Lower lobe of right lung (tissue), 2 donors: ENCODE results near the gene ZNF732. TPM values are rescaled to one million over a fixed set of nuclear protein-coding genes. Genes with fewer than 3 reads are reported as not detected.
"Not testable (repeated sequence)": the region's sequence is repeated elsewhere in the genome, so short reads cannot be mapped to it uniquely, and the experiment has no call there.

Experiments used
- ATAC-seq, 2 donors: fragments of 200-7000 bp; cut with Tn5 transposase; one replicate each; pipeline ENCODE4 v1.9.1; 2020 to 2022; ENCODE audit warnings: mild to moderate bottlenecking in 2 of 2, moderate library complexity in 2 of 2
- DNase-seq: peaks from one replicate; pipeline ENCODE4 v3.0.0-alpha.2; 2020
- H3K27ac ChIP-seq: fragments of 200-600 bp; one replicate; pipeline ENCODE4 v1.8.0; 2022
- H3K27me3 ChIP-seq: fragments of 200-600 bp; one replicate; pipeline ENCODE4 v1.8.0; 2022; ENCODE audit warnings: low read depth
- H3K36me3 ChIP-seq: fragments of 200-600 bp; one replicate; pipeline ENCODE4 v1.8.0; 2022; ENCODE audit warnings: mild to moderate bottlenecking
- H3K4me1 ChIP-seq: fragments of 200-600 bp; one replicate; pipeline ENCODE4 v1.8.0; 2022
- H3K4me3 ChIP-seq: fragments of 200-600 bp; one replicate; pipeline ENCODE4 v1.8.0; 2022; ENCODE audit warnings: mild to moderate bottlenecking
- H3K9me3 ChIP-seq: fragments of 200-600 bp; one replicate; pipeline ENCODE4 v1.8.0; 2022
- intact Hi-C: fragments of 100-400 bp; cut with DNase I; formaldehyde crosslinking; loops from one replicate; pipeline ENCODE4 v1.11.0; 2022
- total RNA-seq: library from RNA; stranded (reverse); fragmentation: NEBNext Ultra II Directional; extraction: Animal tissue kit (Norgen Biotek cat#: 25700); gene quantifications from one replicate; pipeline ENCODE4 v1.2.1, GENCODE V29; 2021
- TF ChIP-seq, protein P1 (sequence below): fragments of 200-600 bp; IDR thresholded peaks from one replicate; pipeline ENCODE4 v1.8.0; 2022; ENCODE audit warnings: antibody characterized with exemption, mild to moderate bottlenecking
- donor health status: DM: no; HTN: yes; CAD: no; lungs with severe emphysema.

Gene ZNF732
- total RNA-seq, 1 donor from 2014 or later: not detected

- ATAC-seq: no peak
- Histone ChIP-seq H3K4me3 (no peak overlapping the region), H3K27me3 (peaks cover 7% of the 10 kb centered on the region), H3K36me3 (no peaks in the 10 kb centered on the region), H3K4me1 (no peaks in the 10 kb centered on the region), H3K27ac (no peak overlapping the region), H3K9me3 (peaks cover 13% of the 10 kb centered on the region)
- intact Hi-C loops: no loop called here
- TF ChIP-seq, protein P1, sequence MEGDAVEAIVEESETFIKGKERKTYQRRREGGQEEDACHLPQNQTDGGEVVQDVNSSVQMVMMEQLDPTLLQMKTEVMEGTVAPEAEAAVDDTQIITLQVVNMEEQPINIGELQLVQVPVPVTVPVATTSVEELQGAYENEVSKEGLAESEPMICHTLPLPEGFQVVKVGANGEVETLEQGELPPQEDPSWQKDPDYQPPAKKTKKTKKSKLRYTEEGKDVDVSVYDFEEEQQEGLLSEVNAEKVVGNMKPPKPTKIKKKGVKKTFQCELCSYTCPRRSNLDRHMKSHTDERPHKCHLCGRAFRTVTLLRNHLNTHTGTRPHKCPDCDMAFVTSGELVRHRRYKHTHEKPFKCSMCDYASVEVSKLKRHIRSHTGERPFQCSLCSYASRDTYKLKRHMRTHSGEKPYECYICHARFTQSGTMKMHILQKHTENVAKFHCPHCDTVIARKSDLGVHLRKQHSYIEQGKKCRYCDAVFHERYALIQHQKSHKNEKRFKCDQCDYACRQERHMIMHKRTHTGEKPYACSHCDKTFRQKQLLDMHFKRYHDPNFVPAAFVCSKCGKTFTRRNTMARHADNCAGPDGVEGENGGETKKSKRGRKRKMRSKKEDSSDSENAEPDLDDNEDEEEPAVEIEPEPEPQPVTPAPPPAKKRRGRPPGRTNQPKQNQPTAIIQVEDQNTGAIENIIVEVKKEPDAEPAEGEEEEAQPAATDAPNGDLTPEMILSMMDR: no peak
- DNase-seq: no peak
These were observed 4.5 kb upstream of the ZNF732 start for GRCh38 chr4:309807-310206.

GRCh38 chr4:306551-306961 is 1.3 kb upstream of the ZNF732 start:
- intact Hi-C loops: no loop called here
- DNase-seq: no peak

DNA sequence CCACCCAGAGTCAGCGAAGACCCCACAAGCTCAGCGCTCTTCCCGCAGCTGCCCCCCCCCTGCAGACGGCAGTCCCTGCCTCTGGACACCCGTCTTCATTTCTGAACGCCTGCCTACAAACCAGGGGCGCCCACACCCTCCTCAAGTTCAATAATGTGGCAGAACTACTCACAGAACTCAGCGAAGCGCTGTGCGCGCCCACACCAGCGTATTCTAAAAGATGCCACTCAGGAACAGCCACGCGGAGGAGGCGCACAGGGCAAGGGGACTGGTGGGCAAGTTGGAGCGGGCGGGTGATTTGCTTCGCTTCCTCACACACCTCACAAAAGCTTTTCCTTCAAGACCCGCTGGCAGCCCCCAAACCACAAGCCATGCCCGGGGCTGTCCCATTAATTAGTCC is 758 bp downstream of the ZNF732 start:
- H3K9me3 ChIP-seq, H3K36me3 ChIP-seq, H3K4me3 ChIP-seq, H3K27ac ChIP-seq, ATAC-seq, H3K4me1 ChIP-seq, intact Hi-C loops, DNase-seq: not testable (repeated sequence)
- peaks cover 20% of the 10 kb centered on the region for H3K27me3 ChIP-seq

More at GRCh38 chr4:306551-306961, 1.3 kb upstream of the ZNF732 start:
- Histone ChIP-seq H3K27ac (no peak overlapping the region), H3K27me3 (peaks cover 20% of the 10 kb centered on the region), H3K36me3 (no peaks in the 10 kb centered on the region), H3K9me3 (peaks cover 7% of the 10 kb centered on the region), H3K4me1 (no peaks in the 10 kb centered on the region), H3K4me3 (no peak overlapping the region)
- TF ChIP-seq, protein P1: no peak
- no peak for ATAC-seq

DNA sequence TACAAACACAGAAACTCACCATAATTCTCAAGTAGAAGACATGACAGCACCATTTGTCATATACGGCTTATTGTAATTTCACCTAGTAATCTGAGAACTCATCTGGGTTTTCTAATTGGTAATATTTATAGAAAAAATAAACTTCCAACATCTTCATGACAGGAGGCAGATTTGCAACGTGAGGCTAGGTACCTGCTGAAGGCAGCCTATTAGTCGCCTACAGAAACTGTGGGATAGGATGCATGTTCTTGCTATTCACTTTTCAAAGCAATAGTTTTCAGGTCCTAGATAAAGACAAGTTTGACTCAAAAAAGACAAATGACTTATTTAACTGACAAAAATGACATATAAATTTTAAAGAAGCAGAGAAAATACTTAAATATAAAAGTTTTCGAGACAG is 2.9 kb downstream of the ZNF732 start:
- TF ChIP-seq, protein P1: no peak
- Histone ChIP-seq H3K4me1 (no peaks in the 10 kb centered on the region), H3K9me3 (peaks cover 7% of the 10 kb centered on the region), H3K27me3 (peaks cover 20% of the 10 kb centered on the region), H3K27ac (no peak overlapping the region), H3K4me3 (no peak overlapping the region), H3K36me3 (no peaks in the 10 kb centered on the region)
- intact Hi-C loops: no loop called here
- no peak for ATAC-seq
- DNase-seq: no peak

DNA sequence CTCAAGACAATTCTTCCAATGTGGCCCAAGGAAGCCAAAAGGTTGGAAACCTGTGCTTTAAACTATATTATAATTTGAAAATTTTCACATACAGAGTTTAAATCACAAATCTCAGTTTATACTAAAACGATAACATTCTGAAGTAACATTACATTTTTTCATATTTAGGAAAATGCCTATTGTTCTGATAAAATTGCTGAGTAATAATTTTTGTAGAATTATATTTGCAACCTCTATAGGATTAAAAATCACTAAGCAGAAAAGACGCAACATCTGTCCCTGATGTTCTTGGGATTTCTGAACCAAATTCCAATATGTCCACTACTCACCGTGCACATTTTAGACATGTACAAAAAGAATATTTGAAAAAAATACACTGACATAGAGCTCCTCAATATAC is 10.5 kb downstream of the ZNF732 start:
- H3K9me3 ChIP-seq: peaks cover 6% of the 10 kb centered on the region
- DNase-seq (no peak), ATAC-seq (no peak)
- H3K36me3 ChIP-seq: no peaks in the 10 kb centered on the region
- no peaks in the 10 kb centered on the region for H3K4me1 ChIP-seq
- H3K27me3 ChIP-seq: no peaks in the 10 kb centered on the region
- no peak overlapping the region for H3K4me3 ChIP-seq
- TF ChIP-seq, protein P1: no peak
- intact Hi-C loops: no loop called here
- H3K27ac ChIP-seq: no peak overlapping the region

GRCh38 chr4:288891-289290 is 16.4 kb downstream of the ZNF732 start:
- no peak overlapping the region for H3K27ac ChIP-seq
- no peaks in the 10 kb centered on the region for H3K36me3 ChIP-seq
- peaks cover 33% of the 10 kb centered on the region for H3K9me3 ChIP-seq
- no peak overlapping the region for H3K4me3 ChIP-seq
- TF ChIP-seq, protein P1: no peak
- DNase-seq: no peak
- intact Hi-C loops: no loop called here
- H3K27me3 ChIP-seq: no peaks in the 10 kb centered on the region
- ATAC-seq: no peak
- H3K4me1 ChIP-seq: no peaks in the 10 kb centered on the region
